ENCODE results near the gene METTL17.
A peak's percentile ranks its signal among the peaks of the same experiment; 100 is the strongest.
"Not testable (repeated sequence)": the region's sequence is repeated elsewhere in the genome, so short reads cannot be mapped to it uniquely, and the experiment has no call there.

Gene METTL17

GRCh38 chr14:20997115-20997514 is 7.3 kb downstream of the METTL17 start:
- DNase-seq: no peak

- DNase-seq: no peak
Measured at GRCh38 chr14:20997564-20997963, 7.8 kb downstream of the METTL17 start.

- peak; percentile 82 for DNase-seq
Measured at GRCh38 chr14:20998139-20998538, 8.4 kb downstream of the METTL17 start.

- DNase-seq: peak; percentile 96
Measured at GRCh38 chr14:20998674-20999366, 9.0 kb downstream of the METTL17 start, which contains the start of gene SLC39A2. Gene SLC39A2, plus strand, starts transcription at chr14:20999293. Its CDS starts 154 bp downstream, at chr14:20999447.

- no peak for DNase-seq
Measured at GRCh38 chr14:20999591-20999990, 9.8 kb downstream of the METTL17 start.

- DNase-seq: no peak
Measured at GRCh38 chr14:21001218-21001617, 11.4 kb downstream of the METTL17 start.

GRCh38 chr14:21003788-21004346 is 14.1 kb downstream of the METTL17 start:
- no peak for DNase-seq

GRCh38 chr14:21009721-21010120 is 19.9 kb downstream of the METTL17 start:
- not testable (repeated sequence) for DNase-seq

GRCh38 chr14:21011136-21011535 is 21.4 kb downstream of the METTL17 start:
- DNase-seq: peak; percentile 15

GRCh38 chr14:21014761-21015190 is 25.0 kb downstream of the METTL17 start:
- peak; percentile 91 for DNase-seq

- no peak for DNase-seq
Measured at GRCh38 chr14:21015312-21015711, 25.5 kb downstream of the METTL17 start.

- no peak for DNase-seq
Measured at GRCh38 chr14:21016413-21017190, 26.8 kb downstream of the METTL17 start.

- no peak for DNase-seq
Measured at GRCh38 chr14:21017528-21018245, 27.9 kb downstream of the METTL17 start.

GRCh38 chr14:21018286-21018685 is 28.5 kb downstream of the METTL17 start:
- no peak for DNase-seq

- DNase-seq: no peak
Measured at GRCh38 chr14:21018781-21019180, 29.0 kb downstream of the METTL17 start.

- DNase-seq: peak; percentile 45
Measured at GRCh38 chr14:21019366-21019765, 29.6 kb downstream of the METTL17 start.

- no peak for DNase-seq
Measured at GRCh38 chr14:21020977-21021545, 31.3 kb downstream of the METTL17 start.

- peak; percentile 32 for DNase-seq
Measured at GRCh38 chr14:21022686-21023085, 32.9 kb downstream of the METTL17 start.

- DNase-seq: peak; percentile 47
Measured at GRCh38 chr14:21023174-21023573, 33.4 kb downstream of the METTL17 start.

- peak; percentile 61 for DNase-seq
Measured at GRCh38 chr14:21023817-21024584, 34.2 kb downstream of the METTL17 start.

GRCh38 chr14:21024585-21025370 is 35.0 kb downstream of the METTL17 start, which contains the start of gene NDRG2:
Gene NDRG2, minus strand, starts transcription at chr14:21025061. Its CDS starts 1,746 bp downstream, at chr14:21023315.
- peak; percentile 95 for DNase-seq
